Thymus (tissue), 11 donors: ENCODE results near the gene ARID3B. TPM values are rescaled to one million over a fixed set of nuclear protein-coding genes. Genes with fewer than 3 reads are reported as not detected.

Experiments used
- DNase-seq, 9 donors: peaks; one replicate each; pipeline ENCODE4 v3.0.0-alpha.2; 2013; ENCODE audit warnings: low spot score in 9 of 9, low read depth in 6 of 9, missing footprints in 1 of 9
- H3K27ac ChIP-seq, 2 donors: one replicate each; pipeline ENCODE4 v1.5.1; 2013; ENCODE audit warnings: control low read depth in 1 of 2, low read depth in 1 of 2, low read length in 1 of 2, mild to moderate bottlenecking in 1 of 2, moderate library complexity in 1 of 2
- H3K27me3 ChIP-seq, 2 donors: one replicate each; pipeline ENCODE4 v1.5.1; 2013; ENCODE audit warnings: low read length in 1 of 2; ENCODE audit not compliant: control insufficient read depth in 2 of 2, insufficient read depth in 1 of 2
- H3K36me3 ChIP-seq, 2 donors: one replicate each; pipeline ENCODE4 v1.5.1; 2013; ENCODE audit warnings: low read length in 1 of 2, mild to moderate bottlenecking in 1 of 2, moderate library complexity in 1 of 2; ENCODE audit not compliant: control insufficient read depth in 2 of 2, insufficient read depth in 2 of 2
- H3K4me1 ChIP-seq, 2 donors: one replicate each; pipeline ENCODE4 v1.5.1; 2013; ENCODE audit warnings: low read length in 2 of 2; ENCODE audit not compliant: control insufficient read depth in 2 of 2, insufficient read depth in 2 of 2
- H3K4me3 ChIP-seq, 2 donors: one replicate each; pipeline ENCODE4 v1.5.1; 2013; ENCODE audit warnings: low read length in 2 of 2, control low read depth in 1 of 2, mild to moderate bottlenecking in 1 of 2
- H3K9me3 ChIP-seq, 2 donors: one replicate each; pipeline ENCODE4 v1.5.1; 2013; ENCODE audit warnings: low read length in 1 of 2, mild to moderate bottlenecking in 1 of 2; ENCODE audit not compliant: control insufficient read depth in 2 of 2, insufficient read depth in 1 of 2
- WGBS: extraction: QIAGEN DNeasy Blood & Tissue Kit; methylation state at CpG from one replicate; pipeline ENCODE4 v1.1.7; 2013; 5-methylcytosine and 5-hydroxymethylcytosine counted together
- polyA plus RNA-seq: library from polyadenylated mRNA; stranded (reverse); fragments of 200-250 nt; gene quantifications from one replicate; pipeline ENCODE4 v1.2.3, GENCODE V29; 2013
- total RNA-seq: library from RNA; stranded (reverse); fragments of 120-200 nt; gene quantifications from one replicate; pipeline ENCODE4 v1.2.4, GENCODE V29; 2013
- donor health status: healthy.

Gene ARID3B
- total and polyA plus RNA-seq, 2 donors: 5.6 to 5.8 TPM

DNA sequence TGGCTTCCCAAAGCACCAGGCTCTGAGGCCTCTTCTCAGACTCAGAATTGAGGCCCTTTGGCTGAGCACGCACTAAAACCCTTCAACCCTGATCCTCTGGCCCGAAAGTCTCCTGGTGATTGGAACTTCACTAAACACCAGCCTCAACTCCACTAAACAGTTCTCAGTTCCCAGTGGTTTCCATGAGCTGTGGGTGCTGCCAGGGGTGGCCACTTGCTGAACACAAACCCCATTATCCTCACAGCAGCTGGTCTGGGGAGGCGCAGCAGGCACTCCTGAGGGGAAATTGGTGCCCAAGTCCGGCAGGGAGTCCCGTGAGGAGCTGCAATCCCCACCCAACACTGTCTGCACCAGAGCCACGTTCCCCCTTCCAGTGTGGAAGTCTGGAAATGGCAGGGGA, 70.8 kb downstream of the ARID3B start:
- Histone ChIP-seq H3K36me3 (no peaks in the 10 kb centered on the region), H3K27ac (no peak overlapping the region), H3K4me1 (peaks cover 4 to 30% of the 10 kb centered on the region in 2 donors), H3K4me3 (no peak overlapping the region), H3K27me3 (peaks cover 0 to 2% of the 10 kb centered on the region in 2 donors), H3K9me3 (peaks cover 0 to 4% of the 10 kb centered on the region in 2 donors)
- 94% methylated on average over 6 of the region's 6 CpGs for WGBS
- no peak for DNase-seq

DNA sequence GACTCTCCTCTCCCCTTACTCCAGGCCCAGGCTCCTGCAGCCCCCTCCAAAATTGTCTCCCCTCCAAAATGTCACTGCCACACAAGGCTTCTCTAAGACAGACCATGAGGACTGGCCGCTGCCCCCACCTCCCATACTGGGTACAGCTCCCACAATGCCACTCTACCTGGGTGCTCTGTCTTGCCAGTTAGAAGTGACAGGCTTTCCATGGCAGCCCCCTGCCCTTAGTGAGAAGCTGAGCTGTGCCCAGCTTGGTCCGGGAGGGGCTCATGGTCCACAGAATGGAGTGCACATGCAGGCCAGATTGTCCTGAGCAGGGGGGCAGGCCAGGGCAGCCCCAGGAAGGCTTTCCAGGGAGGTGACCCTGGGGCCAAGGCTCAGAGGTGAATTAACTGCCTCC, 71.7 kb downstream of the ARID3B start:
- no peak for DNase-seq

DNA sequence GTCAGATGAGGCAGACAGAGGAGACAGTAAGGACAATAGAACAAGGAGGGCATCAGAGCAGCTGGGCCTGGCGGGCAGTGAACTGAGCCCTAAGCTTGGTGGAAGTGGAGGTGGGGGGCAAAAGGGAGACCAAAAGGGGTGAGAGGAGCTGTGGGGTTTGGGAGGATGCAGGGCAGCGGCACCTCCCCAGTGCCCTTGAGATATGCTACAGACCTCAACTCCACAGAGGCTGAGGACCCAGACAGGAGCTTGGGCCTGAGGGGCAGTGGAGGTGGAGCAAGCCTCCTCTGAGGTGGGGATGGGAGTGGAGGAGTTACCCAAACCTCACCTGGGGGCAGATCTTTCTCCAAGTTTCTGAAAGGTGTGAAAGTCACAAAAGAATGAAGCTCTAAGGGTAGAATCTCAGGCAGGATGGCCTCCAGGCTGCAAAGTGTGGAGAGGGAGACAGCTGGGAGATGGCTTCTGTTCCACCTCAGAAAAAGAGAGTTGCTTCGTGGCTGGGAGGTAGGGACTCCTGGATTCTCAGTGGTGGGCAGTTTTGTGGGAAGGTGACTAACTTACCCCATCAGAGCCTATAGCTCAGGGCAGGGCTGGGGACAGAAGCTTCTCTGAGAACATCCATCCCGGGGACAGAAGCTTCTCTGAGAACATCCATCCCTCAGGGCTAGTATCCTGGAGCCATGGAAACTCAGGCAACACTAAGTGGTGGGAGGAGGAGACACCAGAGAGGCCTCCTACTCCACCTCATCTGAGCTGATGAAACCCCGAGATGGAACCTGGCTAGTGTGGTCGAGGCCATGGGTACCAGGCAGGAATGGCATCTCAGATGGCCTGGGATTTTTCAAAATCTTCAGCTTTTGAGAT, 72.3 kb downstream of the ARID3B start:
- Histone ChIP-seq H3K27me3 (peaks cover 0 to 2% of the 10 kb centered on the region in 2 donors), H3K9me3 (peaks cover 0 to 4% of the 10 kb centered on the region in 2 donors), H3K36me3 (peaks cover 0 to under 1% of the 10 kb centered on the region in 2 donors), H3K4me3 (no peak overlapping the region), H3K4me1 (peaks cover 13 to 36% of the 10 kb centered on the region in 2 donors), H3K27ac (no peak overlapping the region)
- 79% methylated on average over 6 of the region's 6 CpGs for WGBS
- no peak for DNase-seq

More for the DNA sequence above, 71.7 kb downstream of the ARID3B start:
- H3K27ac ChIP-seq: no peak overlapping the region
- 92% methylated on average over 2 of the region's 2 CpGs for WGBS
- peaks cover 11 to 36% of the 10 kb centered on the region in 2 donors for H3K4me1 ChIP-seq
- peaks cover 0 to 4% of the 10 kb centered on the region in 2 donors for H3K9me3 ChIP-seq
- no peak overlapping the region for H3K4me3 ChIP-seq
- H3K27me3 ChIP-seq: peaks cover 0 to 2% of the 10 kb centered on the region in 2 donors
- no peaks in the 10 kb centered on the region for H3K36me3 ChIP-seq

DNA sequence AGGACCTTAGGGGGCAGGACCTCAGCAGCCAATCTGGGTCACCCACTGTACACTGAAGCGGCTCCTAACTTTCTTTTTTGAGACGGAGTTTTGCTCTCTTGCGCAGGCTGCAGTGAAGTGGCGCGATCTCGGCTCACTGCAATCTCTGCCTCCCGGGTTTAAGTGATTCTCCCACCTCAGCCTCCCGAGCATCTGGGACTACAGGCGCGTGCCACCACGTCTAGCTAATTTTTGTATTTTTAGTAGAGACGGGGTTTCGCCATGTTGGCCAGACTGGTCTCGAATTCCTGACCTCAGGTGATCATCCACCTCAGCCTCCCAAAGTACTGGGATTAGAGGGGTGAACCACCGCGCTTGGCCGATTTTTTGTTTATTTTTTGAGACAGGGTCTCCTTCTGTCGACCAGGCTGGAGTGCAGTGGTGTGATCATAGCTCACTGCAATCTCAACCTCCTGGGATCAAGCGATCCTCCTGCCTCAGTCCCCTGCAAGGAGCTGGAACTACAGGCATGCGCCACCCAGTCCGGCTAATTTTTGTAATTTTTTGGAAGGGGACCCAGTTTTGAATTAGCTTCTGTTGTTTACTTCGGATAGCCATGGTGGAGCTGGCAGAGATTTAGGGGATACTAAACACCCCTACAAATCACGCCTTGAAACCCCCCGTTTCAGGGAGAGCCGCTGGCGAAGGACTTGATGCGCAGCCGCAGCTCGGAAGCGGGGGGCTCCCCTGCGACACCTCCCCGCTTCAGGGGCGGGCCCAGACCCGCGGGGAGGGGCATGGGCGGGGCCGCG, 73.1 kb downstream of the ARID3B start:
- Histone ChIP-seq H3K9me3 (peaks cover 0 to 4% of the 10 kb centered on the region in 2 donors), H3K27ac (peak overlapping the region in 1 of 2 donors; percentile 44), H3K4me1 (peaks cover 13 to 36% of the 10 kb centered on the region in 2 donors), H3K27me3 (no peaks in the 10 kb centered on the region), H3K36me3 (peaks cover 8% of the 10 kb centered on the region in 2 donors), H3K4me3 (peak overlapping the region; percentile 90 to 100)
- DNase-seq: no peak
- 46% methylated on average over 38 of the region's 38 CpGs for WGBS

DNA sequence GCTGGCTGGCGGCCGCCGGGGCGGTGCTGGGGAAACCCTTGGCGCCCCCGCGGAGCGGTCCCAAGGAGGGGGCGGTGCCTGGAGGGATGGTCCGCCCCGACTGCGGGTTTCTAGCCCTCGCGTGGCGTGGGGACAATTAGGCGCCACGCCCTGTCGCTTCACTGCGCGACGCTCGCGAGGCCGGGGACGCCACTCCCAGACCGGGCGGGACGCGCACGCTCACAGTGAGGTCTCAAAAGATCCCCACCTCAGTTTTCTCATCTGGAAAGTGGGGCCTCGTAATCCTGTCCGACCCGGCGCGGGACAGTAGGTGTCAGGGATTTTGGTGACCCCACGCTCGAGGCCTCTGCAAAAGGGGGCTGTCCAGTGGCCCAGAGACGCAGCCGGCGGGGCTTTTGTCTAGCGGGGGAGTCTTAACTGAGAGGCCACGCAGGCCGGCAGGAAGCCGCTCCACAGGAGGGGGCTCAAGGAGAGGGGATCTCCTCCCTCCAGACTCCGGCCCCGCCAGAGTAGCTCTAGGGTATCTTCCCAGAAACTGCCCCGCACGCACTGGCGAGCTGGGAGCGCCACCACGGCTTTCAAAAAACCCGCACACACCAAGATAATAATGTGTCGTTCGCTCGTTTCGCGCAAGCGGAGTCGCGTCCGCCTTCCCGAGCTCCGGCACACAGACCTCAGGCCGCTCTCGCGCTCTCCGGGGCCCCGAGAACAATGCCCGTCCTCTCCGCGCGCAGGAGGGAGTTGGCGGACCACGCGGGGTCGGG, 73.9 kb downstream of the ARID3B start:
- DNase-seq: peak in 8 of 9 donors; percentile 48 to 92 (median 81)
- WGBS: under 1% methylated on average over 76 of the region's 76 CpGs
- peaks cover 16% of the 10 kb centered on the region in 2 donors for H3K36me3 ChIP-seq
- peaks cover 13 to 29% of the 10 kb centered on the region in 2 donors for H3K4me1 ChIP-seq
- H3K27ac ChIP-seq: peak overlapping the region; percentile 88 to 94
- peaks cover 0 to 4% of the 10 kb centered on the region in 2 donors for H3K9me3 ChIP-seq
- H3K4me3 ChIP-seq: peak overlapping the region; percentile 90 to 100
- no peaks in the 10 kb centered on the region for H3K27me3 ChIP-seq

DNA sequence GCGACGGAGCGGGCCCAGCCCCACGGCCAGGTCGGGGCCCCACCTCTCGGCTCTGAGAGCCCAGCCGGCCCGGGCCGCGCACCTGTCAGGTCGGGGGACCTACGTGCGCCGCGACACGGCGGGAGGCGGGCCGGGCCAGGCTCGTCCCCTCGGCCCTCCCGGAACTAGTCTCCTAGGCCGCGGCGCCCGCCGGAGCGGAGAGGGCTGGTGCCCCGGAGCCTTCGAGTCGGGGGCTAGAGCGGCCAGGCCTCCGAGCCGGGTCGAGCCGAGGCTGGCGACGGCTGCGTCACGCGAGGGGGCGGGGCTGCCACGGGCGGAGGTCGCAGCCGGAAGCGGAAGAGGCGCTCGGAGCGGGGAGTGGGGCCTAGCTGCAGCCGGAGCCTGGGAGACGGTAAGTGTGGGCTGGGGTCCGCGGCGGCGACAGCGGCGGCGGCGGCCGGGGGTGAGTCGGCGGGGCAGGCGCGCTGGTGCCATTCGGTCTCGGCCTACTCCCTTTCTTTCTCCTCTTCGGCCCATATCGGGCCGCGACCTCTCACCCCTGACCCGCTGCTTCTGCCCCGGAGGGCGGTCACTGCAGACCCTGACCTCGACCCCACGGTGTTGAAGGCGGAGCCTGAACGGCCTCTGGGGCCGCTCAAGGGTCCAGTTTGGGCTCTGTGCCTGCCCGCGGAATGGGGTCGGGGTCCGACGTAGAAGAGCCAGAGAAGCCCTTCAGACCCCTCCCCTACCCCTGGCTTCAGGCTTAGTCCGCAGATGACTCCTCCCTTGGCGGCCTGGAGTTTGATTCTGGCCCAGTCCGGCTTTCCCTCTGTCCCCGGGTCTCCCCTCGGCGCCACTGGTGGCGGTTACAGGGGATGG, 74.7 kb downstream of the ARID3B start, which contains the start of gene CLK3:
Gene CLK3, plus strand, starts transcription at position 329 of the 858 bp plus-strand sequence. CDS start 3,361 bp downstream, outside the sequence.
- Histone ChIP-seq H3K27ac (peak within 1 kb of the TSS; percentile 89 to 94), H3K4me3 (peak within 1 kb of the TSS; percentile 90 to 100), H3K9me3 (peaks cover 0 to 4% of the 10 kb centered on the region in 2 donors), H3K4me1 (peaks cover 13 to 25% of the 10 kb centered on the region in 2 donors), H3K36me3 (peaks cover 24% of the 10 kb centered on the region in 2 donors), H3K27me3 (no peaks in the 10 kb centered on the region)
- under 1% methylated on average over 91 of the region's 91 CpGs for WGBS
- DNase-seq: peak; percentile 56 to 97 (median 92)

DNA sequence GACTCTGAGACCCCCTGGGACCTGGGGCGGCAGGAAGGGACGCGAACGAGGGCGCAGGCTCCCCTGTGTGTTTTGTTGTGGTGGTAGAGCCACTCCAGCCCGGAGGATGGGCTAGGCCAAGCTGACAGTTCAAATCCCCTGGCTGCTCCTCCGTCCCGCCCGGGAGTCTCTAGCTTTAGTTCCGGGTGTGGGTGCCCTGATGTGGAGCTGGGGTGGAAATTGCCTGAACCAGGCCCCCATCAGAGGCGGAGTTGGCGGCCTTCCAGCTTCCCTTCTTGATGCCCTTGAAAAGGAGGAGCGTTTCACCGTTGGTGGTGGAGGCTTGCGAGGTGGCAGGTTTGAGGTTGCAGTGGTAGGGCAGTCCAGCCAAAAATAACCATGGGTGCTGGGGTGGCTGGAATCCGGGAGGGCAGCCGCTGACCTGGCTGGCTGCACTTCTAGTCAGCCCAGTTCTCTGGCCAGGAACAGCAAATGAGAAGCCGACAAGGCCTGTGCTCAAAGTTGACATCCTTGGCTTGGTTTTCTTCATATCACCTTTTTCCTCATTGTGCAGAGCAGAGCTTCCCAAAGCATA, 75.4 kb downstream of the ARID3B start:
- peak in 4 of 9 donors; percentile 9 to 60 (median 32) for DNase-seq
- Histone ChIP-seq H3K27me3 (no peaks in the 10 kb centered on the region), H3K9me3 (peaks cover 0 to 4% of the 10 kb centered on the region in 2 donors), H3K4me3 (peak overlapping the region; percentile 90 to 100), H3K27ac (peak overlapping the region; percentile 89 to 94), H3K4me1 (peaks cover 13 to 22% of the 10 kb centered on the region in 2 donors), H3K36me3 (peaks cover 31% of the 10 kb centered on the region in 2 donors)
- 3% methylated on average over 18 of the region's 18 CpGs for WGBS
